Activated naive CD4-positive, alpha-beta T cell treated with anti-CD3 and anti-CD28 coated beads, Interleukin-2, amount 50 U/mL, for 72 hours (primary cell): ENCODE measurements around the gene CANT1. TPM values are rescaled to one million over a fixed set of nuclear protein-coding genes. Genes with fewer than 3 reads are reported as not detected.
"Not testable (repeated sequence)": the region's sequence is repeated elsewhere in the genome, so short reads cannot be mapped to it uniquely, and the experiment has no call there.

ENCODE experiments used
- ATAC-seq, 2 donors: fragments of 150-1000 bp; cut with Tn5 transposase; 2 replicates each; pipeline ENCODE4 v1.10.0; 2021; ENCODE audit warnings: mild to moderate bottlenecking in 2 of 2, moderate library complexity in 2 of 2
- DNase-seq, 2 donors: peaks; one replicate each; pipeline ENCODE4 v3.0.0; 2021 to 2022; ENCODE audit warnings: low spot score in 2 of 2
- H3K27ac Mint-ChIP-seq, 2 donors: one replicate each; pipeline ENCODE4 v1.8.0; 2022; ENCODE audit warnings: mild to moderate bottlenecking in 2 of 2, mixed read lengths in 2 of 2
- H3K36me3 Mint-ChIP-seq, 2 donors: one replicate each; pipeline ENCODE4 v1.8.0; 2022; ENCODE audit warnings: mixed read lengths in 2 of 2
- H3K9me3 Mint-ChIP-seq, 2 donors: one replicate each; pipeline ENCODE4 v1.8.0; 2022; ENCODE audit warnings: mixed read lengths in 2 of 2
- total RNA-seq, 2 donors: library from RNA; stranded (reverse); gene quantifications; one replicate each; pipeline ENCODE4 v1.2.3, GENCODE V29; 2022

CANT1 gene
- total RNA-seq, 2 donors from 2014 or later: 54.7 to 57.0 TPM

DNA sequence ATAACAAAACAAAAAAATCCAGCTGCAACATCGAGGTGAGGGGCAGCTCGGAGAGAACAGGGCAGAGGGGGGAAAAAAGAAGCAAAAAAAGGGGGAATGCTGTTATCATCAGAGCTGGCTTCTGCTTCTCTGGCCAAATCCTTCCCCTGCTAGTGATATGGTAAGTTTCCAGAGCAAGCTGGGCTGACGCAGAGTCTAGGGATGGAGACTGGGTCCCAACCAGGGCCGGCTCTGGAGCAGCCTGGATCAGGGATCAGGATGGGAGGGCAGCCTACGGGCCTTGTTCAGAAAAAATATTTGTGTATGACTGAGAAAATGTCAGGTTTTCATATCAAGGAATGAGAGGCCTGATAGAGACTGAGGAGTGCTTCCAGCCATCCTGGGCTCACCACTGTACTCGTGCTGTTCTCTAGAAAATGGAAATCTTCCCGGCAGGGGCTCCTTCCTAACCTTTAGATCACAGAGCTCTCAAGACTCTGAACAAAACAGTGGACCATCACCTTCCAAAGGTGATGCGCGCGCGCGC lies 13.7 kb upstream of the CANT1 start:
- no peak overlapping the region for H3K27ac Mint-ChIP-seq
- no peaks in the 10 kb centered on the region for H3K36me3 Mint-ChIP-seq
- no peak for ATAC-seq
- DNase-seq: no peak
- H3K9me3 Mint-ChIP-seq: no peaks in the 10 kb centered on the region

DNA sequence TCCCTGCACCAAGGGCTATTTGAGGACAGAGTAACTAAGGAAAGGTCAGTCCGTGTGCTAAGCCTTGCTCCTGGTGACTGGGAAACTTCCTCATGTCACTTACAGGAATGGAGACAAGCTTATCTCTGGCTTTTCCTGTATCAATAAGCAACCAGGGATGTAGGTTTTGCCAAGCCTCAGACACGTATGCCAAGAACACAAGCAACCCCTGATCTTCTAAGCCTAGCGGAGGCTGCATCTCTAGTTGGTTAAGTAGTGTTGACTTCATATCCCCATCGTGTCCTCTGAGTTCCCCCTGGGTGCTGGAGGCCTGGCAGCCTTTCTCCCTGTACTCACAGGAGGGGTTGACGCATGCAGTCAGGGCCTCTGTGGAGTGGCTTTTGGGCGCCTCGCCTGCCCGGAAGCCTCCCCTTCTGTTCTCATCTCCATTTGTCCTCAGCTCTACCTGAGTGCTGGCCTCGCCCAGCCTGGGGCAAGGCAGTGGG lies 13.0 kb upstream of the CANT1 start:
- H3K36me3 Mint-ChIP-seq: no peaks in the 10 kb centered on the region
- H3K27ac Mint-ChIP-seq: no peak overlapping the region
- H3K9me3 Mint-ChIP-seq: no peaks in the 10 kb centered on the region
- ATAC-seq (no peak), DNase-seq (no peak)

DNA sequence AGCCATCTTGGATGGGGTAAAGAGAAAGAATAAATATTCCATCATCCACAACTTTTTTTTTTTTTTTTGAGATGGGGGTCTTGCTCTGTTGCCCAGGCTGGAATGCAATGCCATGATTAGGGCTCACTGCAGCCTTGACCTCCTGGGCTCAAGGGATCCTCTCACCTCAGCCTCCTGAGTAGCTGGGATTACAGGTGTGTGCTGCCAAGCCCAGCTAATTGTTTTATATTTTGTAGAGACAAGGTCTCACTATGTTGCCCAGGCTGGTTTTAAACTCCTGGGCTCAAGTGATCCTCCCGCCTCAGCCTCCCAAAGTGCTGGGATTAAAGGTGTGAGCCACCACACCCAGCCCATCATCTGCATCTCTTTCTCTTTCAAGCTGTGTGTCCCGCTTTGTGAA lies 12.4 kb upstream of the CANT1 start:
- DNase-seq, H3K9me3 Mint-ChIP-seq, ATAC-seq, H3K36me3 Mint-ChIP-seq, H3K27ac Mint-ChIP-seq: not testable (repeated sequence)

DNA sequence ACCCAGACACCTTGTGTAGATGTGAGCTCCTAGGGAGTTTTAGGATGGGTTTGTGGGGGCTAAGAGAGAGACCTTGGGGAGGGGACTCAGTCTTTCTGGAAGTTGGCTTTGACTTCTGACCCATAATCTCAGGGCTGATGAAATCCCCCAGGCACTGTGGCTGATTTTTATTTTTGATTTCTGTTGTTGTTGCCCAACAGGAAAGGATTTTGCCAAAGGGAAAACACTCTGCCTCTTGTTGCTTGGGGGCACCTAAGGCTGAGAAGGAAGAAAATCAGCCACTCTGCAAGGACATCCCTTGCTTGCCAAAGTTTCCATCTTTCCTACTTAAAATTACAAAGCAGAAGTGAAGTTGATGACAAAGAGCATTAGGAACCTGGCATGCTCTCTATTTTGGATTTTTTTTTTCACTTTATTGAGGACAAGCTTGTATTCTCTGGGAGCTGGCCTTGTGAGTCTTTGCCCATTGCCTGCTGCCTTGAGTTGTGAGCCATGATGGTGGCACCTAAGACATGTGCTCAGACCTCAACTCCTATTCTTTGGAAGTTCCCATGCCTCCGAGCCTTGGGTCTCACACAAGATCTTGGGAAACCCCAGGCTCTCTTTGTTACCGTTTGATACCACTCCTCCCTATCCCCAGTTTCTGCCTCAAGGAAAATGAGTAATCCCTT lies 11.2 kb upstream of the CANT1 start:
- Mint-ChIP-seq H3K9me3 (no peaks in the 10 kb centered on the region), H3K27ac (no peak overlapping the region)
- no peak for ATAC-seq

DNA sequence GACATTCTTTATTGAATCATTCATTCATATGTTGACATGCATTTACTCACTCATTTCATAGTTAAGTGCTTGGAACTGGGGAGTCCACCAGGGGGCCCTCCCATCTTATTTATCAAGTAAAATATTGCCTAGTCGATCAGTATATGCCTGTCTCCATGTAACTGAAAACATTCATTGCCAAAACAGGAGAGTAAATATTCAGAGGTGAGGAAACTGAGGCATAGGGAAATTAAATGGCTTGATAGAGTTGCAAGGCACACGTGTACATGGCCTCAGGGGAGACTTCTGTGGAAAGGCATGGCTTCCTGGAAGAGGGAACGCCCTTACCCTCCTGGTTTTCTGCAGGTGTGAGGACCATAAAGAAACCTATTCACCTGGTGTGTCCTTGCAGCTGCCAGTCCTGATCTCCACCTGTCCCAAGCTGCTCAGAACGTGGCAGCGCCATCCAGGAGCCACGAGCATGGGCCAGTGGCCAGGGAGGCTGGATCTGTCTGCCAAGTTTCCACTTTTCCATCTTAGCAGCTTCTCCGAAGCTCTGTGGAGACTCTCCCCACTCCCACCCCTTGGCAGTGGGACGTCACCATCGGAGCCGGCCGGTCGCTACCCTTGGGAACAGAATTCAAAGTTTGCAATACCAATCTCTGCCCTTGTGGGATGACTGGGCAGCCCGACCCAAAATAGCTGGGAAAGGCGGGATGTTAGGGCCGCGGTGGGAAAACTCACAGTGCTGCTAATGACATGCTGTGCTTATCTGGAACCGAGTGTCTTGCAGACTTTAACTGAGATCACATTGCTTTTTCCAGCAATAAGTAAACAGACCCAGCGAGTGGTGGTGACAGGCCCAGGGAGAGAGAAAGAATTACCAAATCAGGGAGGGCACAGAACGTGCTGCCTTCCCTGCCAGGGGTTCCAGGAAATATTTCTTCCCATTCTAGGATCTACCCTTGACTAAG lies 10.3 kb upstream of the CANT1 start:
- H3K9me3 Mint-ChIP-seq: no peaks in the 10 kb centered on the region
- DNase-seq (no peak), ATAC-seq (peak; percentile 37 to 55)
- no peaks in the 10 kb centered on the region for H3K36me3 Mint-ChIP-seq
- H3K27ac Mint-ChIP-seq: no peak overlapping the region

More for the DNA sequence above, 11.2 kb upstream of the CANT1 start:
- no peaks in the 10 kb centered on the region for H3K36me3 Mint-ChIP-seq
- no peak for DNase-seq

DNA sequence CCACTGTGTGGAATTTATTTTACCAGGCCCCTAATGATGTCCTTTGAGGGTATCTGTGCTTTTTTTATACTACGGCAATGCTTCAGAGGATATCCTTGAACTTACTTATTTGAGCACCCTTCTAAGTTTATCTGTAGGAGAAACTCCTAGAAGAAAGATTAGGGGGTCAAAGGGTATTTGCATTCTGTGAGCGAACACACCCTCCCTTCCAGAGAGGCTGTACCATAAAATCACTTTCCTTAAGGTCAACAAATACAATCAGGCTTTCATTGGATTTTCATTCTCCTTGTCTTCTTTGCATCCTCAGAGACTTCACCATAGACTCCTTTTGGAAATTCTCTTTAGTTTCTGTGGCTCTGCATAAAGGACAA lies 9.7 kb upstream of the CANT1 start:
- Mint-ChIP-seq H3K27ac (no peak overlapping the region), H3K9me3 (peaks cover 0 to under 1% of the 10 kb centered on the region in 2 donors), H3K36me3 (peaks cover 0 to 1% of the 10 kb centered on the region in 2 donors)
- no peak for ATAC-seq
- no peak for DNase-seq

DNA sequence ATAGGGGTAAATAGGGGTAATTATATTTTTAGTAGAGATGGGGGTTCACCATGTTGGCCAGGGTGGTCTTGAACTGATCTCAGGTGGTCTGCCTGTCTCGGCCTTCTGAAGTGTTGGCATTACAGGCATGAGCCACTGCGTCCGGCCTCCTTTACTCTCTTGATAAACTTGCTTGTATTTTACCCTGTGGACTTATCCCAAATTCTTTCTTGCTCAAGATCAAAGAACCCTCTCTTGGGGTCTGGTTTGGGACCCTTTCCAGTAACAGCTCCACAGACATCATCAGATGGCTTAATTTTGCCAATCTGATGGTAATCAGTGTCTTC lies 8.8 kb upstream of the CANT1 start:
- DNase-seq (peak in 1 of 2 donors; percentile 6), ATAC-seq (no peak)
- H3K9me3 Mint-ChIP-seq: peaks cover 4 to 5% of the 10 kb centered on the region in 2 donors
- H3K36me3 Mint-ChIP-seq: peaks cover 0 to 6% of the 10 kb centered on the region in 2 donors
- no peak overlapping the region for H3K27ac Mint-ChIP-seq

DNA sequence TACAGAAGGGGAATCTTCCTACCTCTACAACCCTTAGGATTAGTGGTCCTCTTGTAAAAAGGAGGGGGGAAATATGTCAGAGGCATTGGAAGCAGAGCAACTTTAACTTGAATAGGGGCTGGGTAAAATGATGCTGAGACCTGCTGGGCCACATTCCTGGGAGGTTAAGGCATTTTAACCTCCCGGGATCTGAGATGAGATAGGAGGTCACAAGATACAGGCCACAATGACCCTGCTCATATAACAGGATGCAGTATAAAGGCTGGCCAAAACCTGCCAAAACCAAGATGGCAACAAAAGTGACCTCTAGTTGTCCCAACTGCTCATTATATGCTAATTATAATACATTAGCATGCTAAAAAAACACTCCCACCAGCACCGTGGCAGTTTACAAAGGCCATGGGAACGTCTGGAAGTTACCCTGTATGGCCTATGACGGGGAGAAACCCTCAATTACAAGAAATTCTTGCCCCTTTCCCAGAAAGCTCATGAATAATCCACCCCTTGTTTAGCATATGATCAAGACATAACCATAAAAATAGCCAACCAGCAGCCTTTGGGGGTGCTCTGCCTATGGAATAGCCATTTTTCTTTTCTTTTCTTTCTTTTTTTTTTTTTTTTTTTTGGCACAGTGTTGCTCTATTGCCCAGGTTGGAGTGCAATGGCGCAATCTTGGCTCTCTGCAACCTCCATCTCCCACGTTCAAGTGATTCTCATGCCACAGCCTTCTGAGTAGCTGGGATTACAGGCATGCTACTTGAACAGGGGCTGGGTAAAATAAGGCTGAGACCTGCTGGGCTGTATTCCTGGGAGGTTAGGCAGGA lies 8.2 kb upstream of the CANT1 start:
- Mint-ChIP-seq H3K27ac (no peak overlapping the region), H3K36me3 (peaks cover 0 to 6% of the 10 kb centered on the region in 2 donors), H3K9me3 (peaks cover 4 to 5% of the 10 kb centered on the region in 2 donors)
- ATAC-seq (no peak), DNase-seq (peak in 1 of 2 donors; percentile 16)

DNA sequence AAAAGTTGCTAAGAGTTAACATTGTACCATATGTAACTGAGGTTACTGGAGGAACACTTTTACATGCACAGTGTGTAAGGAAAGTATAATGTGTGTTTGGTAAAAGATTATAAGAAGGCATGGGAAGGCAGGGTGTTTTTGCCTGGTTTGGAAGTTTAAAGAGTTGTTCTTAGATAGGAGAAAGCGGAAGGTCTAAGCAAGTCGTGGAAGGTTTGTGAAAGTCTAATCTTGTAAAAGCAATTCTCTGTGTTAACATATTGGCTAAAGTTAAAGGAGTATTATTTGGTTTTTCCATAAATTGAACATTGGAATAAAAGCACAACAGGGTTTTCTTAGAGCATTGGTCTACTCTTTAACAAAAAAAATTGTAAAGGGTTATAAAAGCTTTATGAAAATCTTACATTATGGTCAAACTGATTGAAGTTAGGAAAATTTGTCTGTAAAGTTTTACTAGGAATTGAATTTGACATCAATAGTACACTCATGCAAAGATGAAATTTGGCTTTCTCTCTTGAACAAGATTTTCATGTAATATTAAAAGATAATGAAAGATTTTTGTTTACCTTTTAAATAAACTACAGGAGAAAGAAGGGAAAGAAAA lies 4.7 kb upstream of the CANT1 start:
- Mint-ChIP-seq H3K9me3 (peaks cover 4 to 5% of the 10 kb centered on the region in 2 donors), H3K27ac (no peak overlapping the region), H3K36me3 (peaks cover 0 to 6% of the 10 kb centered on the region in 2 donors)
- ATAC-seq (no peak), DNase-seq (no peak)

DNA sequence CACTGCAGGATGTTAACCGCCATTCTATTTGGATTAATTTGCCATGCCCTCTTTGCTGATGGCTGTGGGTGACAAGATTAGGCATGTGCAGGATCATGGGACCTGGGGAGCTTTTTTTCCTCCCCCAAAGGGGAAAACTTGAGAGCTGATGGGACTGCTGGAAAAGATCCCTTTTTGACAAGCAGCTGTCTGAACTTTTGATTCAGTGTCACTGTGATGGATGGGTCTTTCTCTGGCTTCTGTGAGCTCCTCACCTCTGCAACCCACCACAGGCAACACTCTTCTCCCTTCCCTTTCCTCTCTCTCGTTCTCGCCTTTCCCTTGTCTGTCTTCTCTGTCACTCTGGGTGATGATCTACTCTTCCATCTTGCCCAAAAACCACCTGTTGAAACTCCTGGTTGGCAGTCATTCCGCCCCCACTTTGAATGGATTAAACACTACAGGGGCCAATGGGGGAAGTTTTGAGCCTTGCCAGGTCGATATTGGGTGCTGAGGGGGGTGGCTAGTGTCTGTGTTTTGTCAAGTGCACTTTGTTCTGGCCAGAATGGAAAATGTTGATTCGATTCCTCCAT lies 3.1 kb upstream of the CANT1 start:
- H3K36me3 Mint-ChIP-seq: peaks cover 11 to 22% of the 10 kb centered on the region in 2 donors
- ATAC-seq: no peak
- H3K27ac Mint-ChIP-seq: peak overlapping the region in 1 of 2 donors; percentile 62
- peaks cover 4 to 5% of the 10 kb centered on the region in 2 donors for H3K9me3 Mint-ChIP-seq
- DNase-seq: no peak

DNA sequence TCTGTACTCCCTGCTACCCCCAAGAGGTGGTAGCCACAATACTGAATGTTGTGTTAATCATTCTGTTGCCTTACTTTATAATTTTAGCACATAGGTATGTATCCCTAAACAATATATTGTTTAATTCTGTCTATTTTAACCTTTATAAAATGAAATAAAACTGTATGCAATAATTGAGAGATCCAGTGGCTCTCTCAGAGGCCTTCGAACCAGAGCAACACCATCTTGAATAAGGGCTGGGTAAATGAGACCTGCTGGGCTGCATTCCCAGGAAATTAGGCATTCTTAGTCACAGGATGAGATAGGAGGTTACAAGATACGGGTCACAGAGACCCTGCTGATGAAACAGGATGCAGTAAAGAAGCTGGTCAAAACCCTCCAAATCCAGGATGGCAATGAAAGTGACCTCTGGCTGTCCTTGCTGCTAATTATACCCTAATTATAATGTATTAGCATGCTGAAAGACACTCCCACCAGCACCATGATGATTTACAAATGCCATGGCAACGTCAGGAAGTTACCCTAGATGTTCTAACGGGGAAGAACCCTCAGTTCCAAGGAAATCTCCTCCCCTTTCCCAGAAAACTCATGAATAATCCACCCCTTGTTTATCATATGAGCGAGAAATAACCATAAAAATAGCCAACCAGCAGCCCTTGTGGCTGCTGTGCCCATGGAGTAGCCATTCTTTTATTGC lies 2.0 kb upstream of the CANT1 start:
- peaks cover 21 to 26% of the 10 kb centered on the region in 2 donors for H3K36me3 Mint-ChIP-seq
- H3K27ac Mint-ChIP-seq: peak overlapping the region in 1 of 2 donors; percentile 97
- ATAC-seq (no peak), DNase-seq (no peak)
- peaks cover 4 to 5% of the 10 kb centered on the region in 2 donors for H3K9me3 Mint-ChIP-seq

DNA sequence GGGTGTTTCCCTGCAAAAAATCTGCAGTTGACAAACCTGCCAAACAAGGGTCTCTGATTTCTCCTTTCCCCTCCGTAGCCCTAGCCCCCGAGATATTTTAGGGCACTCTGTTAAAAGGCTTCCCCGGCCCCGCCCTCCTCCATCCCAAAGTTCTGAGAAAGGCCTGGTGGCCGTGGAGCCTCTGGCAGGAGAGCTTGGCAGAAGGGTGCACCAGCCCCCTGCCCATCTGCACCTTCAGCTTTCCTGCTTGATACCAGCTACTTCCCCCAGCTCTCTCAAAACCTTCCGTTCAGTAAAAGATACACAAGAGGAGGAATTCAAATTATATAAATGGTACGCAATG lies 711 bp upstream of the CANT1 start:
- DNase-seq (no peak), ATAC-seq (no peak)
- Mint-ChIP-seq H3K36me3 (peaks cover 21 to 26% of the 10 kb centered on the region in 2 donors), H3K27ac (peak overlapping the region; percentile 97 to 98), H3K9me3 (peaks cover 4 to 5% of the 10 kb centered on the region in 2 donors)

DNA sequence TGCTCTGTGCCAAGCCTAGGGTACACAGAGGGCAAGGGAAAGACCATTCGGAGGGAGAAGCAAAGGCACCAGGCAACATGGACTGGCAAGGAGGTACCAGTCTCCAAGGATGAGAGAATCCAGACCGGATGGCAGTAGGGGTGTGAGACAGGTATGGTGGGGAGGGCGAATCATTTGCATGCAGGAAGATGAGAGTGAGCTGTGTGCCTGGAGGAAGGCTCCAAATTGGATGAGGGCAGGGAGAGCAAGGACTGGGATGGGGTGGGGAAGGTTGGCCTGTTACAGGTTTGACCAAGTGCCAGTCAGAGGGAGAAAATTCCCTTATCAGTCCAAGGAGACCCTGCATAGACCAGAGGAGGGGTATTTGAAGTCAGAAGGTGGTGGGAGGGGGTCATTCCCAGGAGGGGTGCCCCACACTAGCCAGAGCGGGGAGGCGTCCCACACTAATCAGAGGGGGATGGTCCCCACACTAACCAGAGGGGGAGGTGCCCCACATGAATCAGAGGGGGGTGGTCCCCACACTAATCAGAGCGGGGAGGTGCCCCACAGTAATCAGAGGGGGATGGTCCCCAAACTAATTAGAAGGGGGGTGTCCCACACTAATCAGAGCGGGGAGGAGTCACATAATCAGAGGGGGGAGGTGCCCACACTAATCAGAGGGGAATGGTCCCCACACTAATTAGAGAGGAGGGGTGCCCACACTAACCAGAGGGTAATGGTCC lies 737 bp downstream of the CANT1 start:
- peaks cover 20 to 21% of the 10 kb centered on the region in 2 donors for H3K36me3 Mint-ChIP-seq
- H3K9me3 Mint-ChIP-seq: no peaks in the 10 kb centered on the region
- H3K27ac Mint-ChIP-seq: peak overlapping the region; percentile 97 to 99
- ATAC-seq (peak in 1 of 2 donors; percentile 41), DNase-seq (no peak)

DNA sequence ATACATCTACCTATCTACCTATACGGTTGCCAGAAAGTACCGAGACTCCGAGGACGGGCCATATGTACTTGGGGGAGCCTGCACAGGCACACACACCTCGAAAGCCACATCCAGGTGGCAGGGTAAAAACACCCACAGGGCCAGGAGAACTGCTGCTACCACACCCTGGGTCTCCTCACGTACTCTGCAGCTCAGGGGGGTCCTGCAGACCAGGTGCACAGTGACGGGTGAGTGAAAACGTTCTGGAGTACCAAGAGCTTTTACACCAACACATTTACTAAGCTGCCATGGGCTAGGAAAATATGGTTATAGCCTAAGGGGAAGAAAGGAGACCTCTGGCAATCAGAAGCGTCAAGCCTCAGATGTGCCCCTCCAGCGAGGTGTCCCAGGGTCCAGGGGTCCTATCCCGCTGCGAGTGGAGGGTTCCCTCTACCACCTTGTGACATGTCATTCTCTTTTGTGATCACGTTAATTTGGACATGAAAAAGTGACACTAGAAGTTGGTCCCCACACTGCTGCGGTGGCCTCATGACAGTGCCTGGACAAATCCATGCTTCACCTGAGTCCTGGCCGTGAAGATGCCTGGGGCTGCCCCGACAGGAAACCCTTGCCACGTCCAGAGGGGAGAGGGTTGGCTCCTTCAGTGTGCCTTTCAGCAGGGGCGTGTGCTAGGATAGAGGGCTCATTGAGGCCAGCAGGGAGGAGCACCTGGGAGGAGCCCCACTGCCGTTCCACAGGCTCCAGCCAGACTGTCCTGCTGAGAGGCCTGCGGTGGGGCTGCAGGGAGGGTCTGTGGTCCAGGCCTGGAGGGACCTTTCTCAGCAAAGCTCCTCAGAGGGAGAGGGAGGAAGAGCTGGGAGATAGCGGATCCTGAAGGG lies 1.8 kb downstream of the CANT1 start:
- no peaks in the 10 kb centered on the region for H3K9me3 Mint-ChIP-seq
- peaks cover 20 to 21% of the 10 kb centered on the region in 2 donors for H3K36me3 Mint-ChIP-seq
- peak in 1 of 2 donors; percentile 54 for DNase-seq
- peak overlapping the region; percentile 97 to 99 for H3K27ac Mint-ChIP-seq
- ATAC-seq: no peak
